Activated CD4-positive, alpha-beta T cell treated with anti-CD3 and anti-CD28 coated beads, Interleukin-2, amount 10 ng/mL, durations not matched to agents 7 days and 5 days (primary cell): Measurements from ENCODE around the gene RBFOX2. TPM values are rescaled to one million over a fixed set of nuclear protein-coding genes. Genes with fewer than 3 reads are reported as not detected.
"Not testable (repeated sequence)": the region's sequence is repeated elsewhere in the genome, so short reads cannot be mapped to it uniquely, and the experiment has no call there.

Experiments used
- CTCF ChIA-PET: fragments of 350-600 bp; sonication (Branson Sonifier 250); formaldehyde crosslinking; loops from one replicate; lab custom pipeline; 2021; ENCODE audit warnings: antibody characterized with exemption; lab: Charles Lee
- POLR2A ChIA-PET: fragments of 350-600 bp; sonication (Branson Sonifier 250); formaldehyde crosslinking; loops from one replicate; lab custom pipeline; 2021; ENCODE audit warnings: antibody characterized with exemption; lab: Charles Lee
- DNase-seq: peaks from one replicate; pipeline ENCODE4 v3.0.0-alpha.2; 2020
- H3K27ac Mint-ChIP-seq: one replicate; pipeline ENCODE4 v1.8.0; 2021; ENCODE audit warnings: mild to moderate bottlenecking, moderate library complexity, mixed read lengths
- H3K27me3 Mint-ChIP-seq: one replicate; pipeline ENCODE4 v1.8.0; 2021; ENCODE audit warnings: mixed read lengths
- H3K36me3 Mint-ChIP-seq: one replicate; pipeline ENCODE4 v1.8.0; 2021; ENCODE audit warnings: low read depth, mixed read lengths
- H3K4me1 Mint-ChIP-seq: one replicate; pipeline ENCODE4 v1.8.0; 2021; ENCODE audit warnings: mixed read lengths
- H3K4me3 Mint-ChIP-seq: one replicate; pipeline ENCODE4 v1.8.0; 2021; ENCODE audit warnings: mild to moderate bottlenecking, moderate library complexity, mixed read lengths
- H3K9me3 Mint-ChIP-seq: one replicate; pipeline ENCODE4 v1.8.0; 2021; ENCODE audit warnings: mixed read lengths
- total RNA-seq, 2 experiments: library from RNA; stranded (reverse); gene quantifications; one replicate each; pipeline ENCODE4 v1.2.3, GENCODE V29; 2021

Gene RBFOX2
- total RNA-seq, 2 experiments from 2014 or later: 0.77 to 0.99 TPM

GRCh38 chr22:35802885-35803284, 225.7 kb downstream of the RBFOX2 start:
- no peak for DNase-seq
- Mint-ChIP-seq H3K27ac (no peak overlapping the region), H3K4me1 (no peaks in the 10 kb centered on the region), H3K36me3 (no peaks in the 10 kb centered on the region), H3K9me3 (no peaks in the 10 kb centered on the region), H3K4me3 (no peak overlapping the region), H3K27me3 (no peaks in the 10 kb centered on the region)
- ChIA-PET POLR2A (no interaction called here), CTCF (interaction anchor here (0.6 kb wide), 1 partner anchor 1474 kb away, joined by 5 read pairs; no protein-coding TSS in a partner anchor)

DNA sequence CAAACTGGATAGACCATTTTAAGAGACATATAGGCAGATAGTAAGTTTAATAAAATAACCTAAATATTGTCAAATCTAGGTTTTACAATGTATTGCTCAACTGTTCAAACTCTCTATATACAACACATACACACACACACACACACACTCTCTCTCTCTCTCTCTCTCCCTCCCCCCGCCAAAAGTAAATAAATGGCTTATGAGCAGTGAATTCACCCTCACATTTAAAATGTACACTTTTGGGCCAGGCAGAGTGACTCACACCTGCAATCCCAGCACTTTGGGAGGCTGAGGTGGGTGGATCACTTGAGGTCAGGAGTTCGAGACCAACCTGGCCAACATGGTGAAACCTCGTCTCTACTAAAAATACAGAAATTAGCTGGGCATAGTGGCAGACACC, 227.3 kb downstream of the RBFOX2 start:
- DNase-seq, CTCF ChIA-PET, H3K9me3 Mint-ChIP-seq, POLR2A ChIA-PET, H3K4me3 Mint-ChIP-seq, H3K4me1 Mint-ChIP-seq, H3K27me3 Mint-ChIP-seq, H3K27ac Mint-ChIP-seq, H3K36me3 Mint-ChIP-seq: not testable (repeated sequence)

DNA sequence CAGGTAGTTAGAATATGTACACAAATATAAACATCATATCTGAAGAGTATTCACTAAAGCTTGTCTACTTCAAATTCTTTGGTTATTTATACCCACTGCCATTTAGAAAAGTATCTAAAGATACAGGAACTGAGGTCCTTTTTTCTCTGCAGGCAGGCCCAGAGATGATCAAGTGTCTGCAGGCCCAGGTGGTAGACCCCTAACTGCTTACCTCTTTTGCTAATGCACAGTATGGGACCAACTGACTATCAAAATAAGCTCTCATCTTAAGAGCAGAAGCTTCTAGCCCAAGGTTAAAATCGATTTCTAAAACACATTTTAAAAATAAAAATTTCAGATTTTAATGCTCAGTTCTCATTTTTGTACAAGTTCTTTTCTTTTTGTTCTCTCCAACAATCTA, 229.5 kb downstream of the RBFOX2 start:
- no peaks in the 10 kb centered on the region for H3K4me1 Mint-ChIP-seq
- no peak for DNase-seq
- no peaks in the 10 kb centered on the region for H3K36me3 Mint-ChIP-seq
- CTCF ChIA-PET: no interaction called here
- POLR2A ChIA-PET: no interaction called here
- no peaks in the 10 kb centered on the region for H3K9me3 Mint-ChIP-seq
- H3K27me3 Mint-ChIP-seq: no peaks in the 10 kb centered on the region
- no peak overlapping the region for H3K4me3 Mint-ChIP-seq
- H3K27ac Mint-ChIP-seq: no peak overlapping the region

GRCh38 chr22:35797411-35797810, 231.2 kb downstream of the RBFOX2 start:
- ChIA-PET CTCF (no interaction called here), POLR2A (no interaction called here)
- H3K36me3 Mint-ChIP-seq: no peaks in the 10 kb centered on the region
- H3K27me3 Mint-ChIP-seq: no peaks in the 10 kb centered on the region
- DNase-seq: no peak
- H3K4me3 Mint-ChIP-seq: no peak overlapping the region
- H3K27ac Mint-ChIP-seq: no peak overlapping the region
- H3K9me3 Mint-ChIP-seq: no peaks in the 10 kb centered on the region
- no peaks in the 10 kb centered on the region for H3K4me1 Mint-ChIP-seq

GRCh38 chr22:35795476-35795875, 233.1 kb downstream of the RBFOX2 start:
- Mint-ChIP-seq H3K9me3 (no peaks in the 10 kb centered on the region), H3K27ac (no peak overlapping the region), H3K4me3 (no peak overlapping the region), H3K4me1 (no peaks in the 10 kb centered on the region), H3K36me3 (no peaks in the 10 kb centered on the region), H3K27me3 (no peaks in the 10 kb centered on the region)
- CTCF ChIA-PET: no interaction called here
- DNase-seq: no peak
- POLR2A ChIA-PET: no interaction called here

- Mint-ChIP-seq H3K4me1 (peaks cover 4% of the 10 kb centered on the region), H3K36me3 (no peaks in the 10 kb centered on the region), H3K4me3 (no peak overlapping the region), H3K9me3 (no peaks in the 10 kb centered on the region), H3K27ac (no peak overlapping the region), H3K27me3 (peaks cover 2% of the 10 kb centered on the region)
- no peak for DNase-seq
- CTCF ChIA-PET: no interaction called here
- POLR2A ChIA-PET: no interaction called here
These were observed 236.1 kb downstream of the RBFOX2 start for GRCh38 chr22:35792506-35792905.

- DNase-seq, H3K27ac Mint-ChIP-seq, CTCF ChIA-PET, POLR2A ChIA-PET, H3K27me3 Mint-ChIP-seq, H3K9me3 Mint-ChIP-seq, H3K4me1 Mint-ChIP-seq, H3K36me3 Mint-ChIP-seq, H3K4me3 Mint-ChIP-seq: not testable (repeated sequence)
These were observed 236.8 kb downstream of the RBFOX2 start for GRCh38 chr22:35791788-35792187.

- DNase-seq: no peak
- Mint-ChIP-seq H3K4me3 (no peak overlapping the region), H3K4me1 (peaks cover 4% of the 10 kb centered on the region), H3K27me3 (peaks cover 2% of the 10 kb centered on the region), H3K9me3 (no peaks in the 10 kb centered on the region), H3K27ac (no peak overlapping the region), H3K36me3 (no peaks in the 10 kb centered on the region)
- ChIA-PET POLR2A (no interaction called here), CTCF (no interaction called here)
These were observed 243.3 kb downstream of the RBFOX2 start for GRCh38 chr22:35785181-35785923.

DNA sequence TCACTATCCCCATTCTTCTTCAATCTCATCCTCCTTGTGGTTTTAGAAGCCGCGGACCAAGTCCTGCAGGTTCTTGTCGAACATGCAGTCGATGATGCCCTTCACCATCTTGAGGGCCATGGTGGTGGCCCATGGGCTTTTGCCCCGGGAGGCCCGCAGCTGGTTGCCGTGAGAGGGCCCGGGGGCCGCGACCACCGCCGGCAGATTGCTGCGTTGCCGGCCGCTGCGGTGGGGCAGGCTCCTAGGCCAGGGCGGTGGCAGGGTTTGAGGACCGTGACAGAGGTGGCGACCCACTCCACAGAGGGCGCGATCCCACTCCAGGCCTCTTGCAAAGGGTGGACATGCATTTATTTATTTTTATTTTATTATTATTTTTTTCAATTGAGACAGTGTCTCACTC, 244.0 kb downstream of the RBFOX2 start:
- Mint-ChIP-seq H3K4me1 (peaks cover 1% of the 10 kb centered on the region), H3K27ac (no peak overlapping the region), H3K4me3 (no peak overlapping the region), H3K27me3 (peaks cover 2% of the 10 kb centered on the region), H3K36me3 (no peaks in the 10 kb centered on the region), H3K9me3 (no peaks in the 10 kb centered on the region)
- ChIA-PET POLR2A (no interaction called here), CTCF (no interaction called here)
- DNase-seq: no peak

DNA sequence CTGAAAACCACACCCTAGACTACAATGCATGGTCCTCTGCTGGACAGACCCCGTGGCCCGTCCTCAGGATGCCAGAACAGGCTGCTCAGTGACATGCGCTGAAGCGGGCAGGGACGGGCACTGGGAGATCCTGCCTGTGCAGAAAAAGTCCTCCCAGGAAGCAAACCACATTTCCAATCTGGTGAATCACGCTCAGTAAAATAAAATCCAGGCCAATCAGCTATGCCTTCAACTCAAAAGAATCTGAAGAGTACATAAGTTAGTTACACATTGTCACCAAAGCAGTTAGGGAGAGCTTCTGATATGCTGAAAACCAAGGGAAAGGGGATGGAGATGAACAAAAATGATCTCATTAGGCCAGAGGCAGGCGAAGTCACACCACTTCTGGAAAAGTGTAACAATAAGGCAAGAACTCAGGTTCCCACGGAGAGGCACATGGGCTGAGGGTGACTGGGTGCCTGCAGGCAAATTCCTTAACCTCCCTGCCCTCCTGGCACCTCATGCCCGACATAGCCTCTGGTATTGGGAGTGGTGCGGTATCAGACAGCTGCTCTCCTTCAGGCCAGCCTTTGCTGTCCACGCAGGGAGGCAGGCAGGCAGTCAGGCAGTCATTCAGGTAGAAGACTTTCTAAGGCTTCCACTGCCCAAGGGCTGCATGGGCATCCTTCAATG, 244.5 kb downstream of the RBFOX2 start:
- Mint-ChIP-seq H3K4me1 (no peaks in the 10 kb centered on the region), H3K27ac (no peak overlapping the region), H3K36me3 (no peaks in the 10 kb centered on the region), H3K4me3 (no peak overlapping the region), H3K9me3 (no peaks in the 10 kb centered on the region), H3K27me3 (peaks cover 2% of the 10 kb centered on the region)
- no peak for DNase-seq
- ChIA-PET CTCF (no interaction called here), POLR2A (no interaction called here)

DNA sequence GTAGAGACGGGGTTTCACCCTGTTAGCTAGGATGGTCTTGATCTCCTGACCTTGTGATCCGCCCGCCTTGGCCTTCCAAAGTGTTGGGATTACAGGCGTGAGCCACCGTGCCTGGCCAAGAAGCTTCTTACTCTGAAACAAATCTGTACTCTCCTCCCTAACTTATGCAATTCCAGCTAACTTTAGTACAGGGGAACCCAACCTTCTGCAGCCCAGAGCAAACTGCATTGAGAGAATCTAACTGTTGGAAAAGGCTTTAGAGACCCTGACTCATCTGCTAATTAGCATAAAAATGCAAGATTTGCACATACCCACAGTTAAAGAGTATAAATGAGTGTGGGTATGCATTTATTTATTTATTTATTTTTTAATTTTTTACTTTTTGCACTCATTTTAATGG, 246.1 kb downstream of the RBFOX2 start:
- CTCF ChIA-PET: no interaction called here
- no peak overlapping the region for H3K27ac Mint-ChIP-seq
- DNase-seq: no peak
- H3K4me1 Mint-ChIP-seq: no peaks in the 10 kb centered on the region
- no peaks in the 10 kb centered on the region for H3K36me3 Mint-ChIP-seq
- H3K4me3 Mint-ChIP-seq: no peak overlapping the region
- POLR2A ChIA-PET: no interaction called here
- H3K9me3 Mint-ChIP-seq: no peaks in the 10 kb centered on the region
- H3K27me3 Mint-ChIP-seq: no peaks in the 10 kb centered on the region

- no peak for DNase-seq
- no peaks in the 10 kb centered on the region for H3K9me3 Mint-ChIP-seq
- no peaks in the 10 kb centered on the region for H3K36me3 Mint-ChIP-seq
- no peaks in the 10 kb centered on the region for H3K27me3 Mint-ChIP-seq
- ChIA-PET CTCF (no interaction called here), POLR2A (no interaction called here)
- no peak overlapping the region for H3K4me3 Mint-ChIP-seq
- no peaks in the 10 kb centered on the region for H3K4me1 Mint-ChIP-seq
- H3K27ac Mint-ChIP-seq: no peak overlapping the region
These were observed 246.7 kb downstream of the RBFOX2 start for GRCh38 chr22:35781898-35782297.

GRCh38 chr22:35777335-35777975, 251.2 kb downstream of the RBFOX2 start:
- POLR2A ChIA-PET: no interaction called here

More at GRCh38 chr22:35777335-35777975, 251.2 kb downstream of the RBFOX2 start:
- DNase-seq: no peak
- CTCF ChIA-PET: no interaction called here
- no peaks in the 10 kb centered on the region for H3K9me3 Mint-ChIP-seq
- no peaks in the 10 kb centered on the region for H3K27me3 Mint-ChIP-seq
- H3K27ac Mint-ChIP-seq: no peak overlapping the region
- H3K4me1 Mint-ChIP-seq: no peaks in the 10 kb centered on the region
- H3K4me3 Mint-ChIP-seq: no peak overlapping the region
- H3K36me3 Mint-ChIP-seq: no peaks in the 10 kb centered on the region
